Esophagus muscularis mucosa (tissue), 3 donors: Measurements from ENCODE around the gene KLF13.
A peak's percentile ranks its signal among the peaks of the same experiment; 100 is the strongest.

ENCODE experiments used
- POLR2A ChIP-seq: fragments of 450-650 bp; IDR thresholded peaks from one replicate; pipeline ENCODE4 v1.6.1; 2017; ENCODE audit warnings: antibody characterized with exemption, moderate library complexity, mild to moderate bottlenecking, low read depth
- POLR2AphosphoS5 ChIP-seq, 2 donors: sonication (generic); formaldehyde crosslinking; IDR thresholded peaks; one replicate each; pipeline ENCODE4 v1.6.1; 2017; ENCODE audit warnings: antibody characterized with exemption in 2 of 2
- TF ChIP-seq, protein P1 (sequence below), 3 experiments: fragments of 200-600 bp in 2 of 3; fragments of 450-650 bp in 1 of 3; sonication (generic) in 2 of 3; IDR thresholded peaks; one replicate each; pipeline ENCODE4 v1.5.1; 2017 to 2019; ENCODE audit warnings: antibody characterized with exemption in 3 of 3, mild to moderate bottlenecking in 2 of 3, moderate library complexity in 1 of 3

DNA sequence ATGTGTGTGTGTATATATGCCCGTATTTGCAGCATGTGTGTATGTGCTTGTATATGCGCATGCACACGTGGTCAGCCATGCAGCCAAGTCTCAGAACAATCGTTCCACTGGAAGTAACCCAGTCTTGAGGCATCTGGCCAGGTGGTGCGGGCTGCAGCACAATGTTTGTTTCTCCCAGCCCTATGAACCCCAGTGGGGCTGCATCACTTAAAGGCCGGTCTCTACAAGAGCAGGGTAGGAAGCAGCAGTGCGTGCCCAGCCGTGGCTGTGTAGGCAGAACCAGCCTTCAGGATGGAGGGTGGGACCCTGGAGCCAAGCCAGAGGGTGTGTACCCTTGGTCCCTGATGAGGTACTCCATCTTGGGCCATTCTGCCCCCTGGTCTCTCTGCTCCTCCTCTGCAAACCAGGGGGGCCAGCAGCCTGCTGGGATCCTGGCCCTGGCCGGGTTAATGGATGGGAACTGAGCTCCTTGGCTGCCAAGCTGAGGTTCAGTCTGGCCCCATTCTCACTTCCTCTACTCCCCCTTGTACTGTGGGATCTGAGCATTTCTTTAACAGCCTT is 11.8 kb downstream of the KLF13 start:
- TF ChIP-seq, protein P1, sequence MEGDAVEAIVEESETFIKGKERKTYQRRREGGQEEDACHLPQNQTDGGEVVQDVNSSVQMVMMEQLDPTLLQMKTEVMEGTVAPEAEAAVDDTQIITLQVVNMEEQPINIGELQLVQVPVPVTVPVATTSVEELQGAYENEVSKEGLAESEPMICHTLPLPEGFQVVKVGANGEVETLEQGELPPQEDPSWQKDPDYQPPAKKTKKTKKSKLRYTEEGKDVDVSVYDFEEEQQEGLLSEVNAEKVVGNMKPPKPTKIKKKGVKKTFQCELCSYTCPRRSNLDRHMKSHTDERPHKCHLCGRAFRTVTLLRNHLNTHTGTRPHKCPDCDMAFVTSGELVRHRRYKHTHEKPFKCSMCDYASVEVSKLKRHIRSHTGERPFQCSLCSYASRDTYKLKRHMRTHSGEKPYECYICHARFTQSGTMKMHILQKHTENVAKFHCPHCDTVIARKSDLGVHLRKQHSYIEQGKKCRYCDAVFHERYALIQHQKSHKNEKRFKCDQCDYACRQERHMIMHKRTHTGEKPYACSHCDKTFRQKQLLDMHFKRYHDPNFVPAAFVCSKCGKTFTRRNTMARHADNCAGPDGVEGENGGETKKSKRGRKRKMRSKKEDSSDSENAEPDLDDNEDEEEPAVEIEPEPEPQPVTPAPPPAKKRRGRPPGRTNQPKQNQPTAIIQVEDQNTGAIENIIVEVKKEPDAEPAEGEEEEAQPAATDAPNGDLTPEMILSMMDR (IDR thresholded peaks at IDR 0.05) = no peak
- TF ChIP-seq POLR2A (no peak), POLR2AphosphoS5 (IDR thresholded peaks at IDR 0.05) (peak in 1 of 2 donors; percentile 15)
